Right atrium auricular region (tissue), 2 donors: Measurements from ENCODE around the gene WWOX. TPM values are rescaled to one million over a fixed set of nuclear protein-coding genes. Genes with fewer than 3 reads are reported as not detected.

ENCODE experiments used
- DNase-seq: peaks from one replicate; pipeline ENCODE4 v3.0.0-alpha.2; 2019; ENCODE audit warnings: low spot score
- H3K27ac ChIP-seq, 2 donors: fragments of 200-600 bp; sonication (generic); 1 replicate in 1 of 2; 2 replicates in 1 of 2; pipeline ENCODE4 v1.5.1; 2016 to 2019
- H3K27me3 ChIP-seq, 2 donors: fragments of 200-600 bp; sonication (generic); one replicate each; pipeline versions ENCODE4 v1.5.1 to v1.6.0; 2017 to 2019
- H3K36me3 ChIP-seq: fragments of 200-600 bp; sonication (generic); one replicate; pipeline ENCODE4 v1.5.1; 2016
- H3K4me1 ChIP-seq, 2 donors: fragments of 200-600 bp; sonication (generic); one replicate each; pipeline versions ENCODE4 v1.5.1 to v1.6.0; 2017 to 2019
- H3K4me3 ChIP-seq, 2 donors: fragments of 200-600 bp; sonication (generic); 1 replicate in 1 of 2; 2 replicates in 1 of 2; pipeline ENCODE4 v1.5.1; 2017 to 2019; ENCODE audit warnings: mild to moderate bottlenecking in 1 of 2, moderate library complexity in 1 of 2
- H3K9me3 ChIP-seq, 2 donors: fragments of 200-600 bp; sonication (generic); one replicate each; pipeline ENCODE4 v1.5.1; 2019
- CTCF ChIP-seq, 2 donors: fragments of 200-600 bp; sonication (generic); IDR thresholded peaks; one replicate each; pipeline ENCODE4 v1.5.1; 2019; ENCODE audit warnings: antibody characterized with exemption in 2 of 2
- total RNA-seq, 2 donors: library from RNA; depleted of rRNA; stranded (reverse); fragments of >200 nt; gene quantifications; one replicate each; pipeline ENCODE4 v1.1.0, GENCODE V29; 2016

The WWOX gene
- total RNA-seq, 2 donors from 2014 or later, result 14.8 to 20.8 TPM

GRCh38 chr16:78952630-78953029, 853.2 kb downstream of the WWOX start:
- TF ChIP-seq CTCF (IDR thresholded peaks at IDR 0.05), result no peak
- no peaks in the 10 kb centered on the region for H3K27me3 ChIP-seq
- no peaks in the 10 kb centered on the region for H3K4me1 ChIP-seq
- H3K9me3 ChIP-seq, result no peaks in the 10 kb centered on the region
- no peak overlapping the region for H3K27ac ChIP-seq
- no peak overlapping the region for H3K4me3 ChIP-seq
- no peaks in the 10 kb centered on the region for H3K36me3 ChIP-seq
- DNase-seq, result no peak

- no peak for TF ChIP-seq CTCF (IDR thresholded peaks at IDR 0.05)
- Histone ChIP-seq H3K27me3 (no peaks in the 10 kb centered on the region), H3K36me3 (no peaks in the 10 kb centered on the region), H3K4me1 (no peaks in the 10 kb centered on the region), H3K4me3 (no peak overlapping the region), H3K9me3 (no peaks in the 10 kb centered on the region), H3K27ac (no peak overlapping the region)
- DNase-seq, result no peak
These were observed 854.1 kb downstream of the WWOX start for GRCh38 chr16:78953526-78953925.

GRCh38 chr16:78955206-78955605, 855.8 kb downstream of the WWOX start:
- Histone ChIP-seq H3K27me3 (no peaks in the 10 kb centered on the region), H3K27ac (no peak overlapping the region), H3K4me3 (no peak overlapping the region), H3K36me3 (no peaks in the 10 kb centered on the region), H3K9me3 (no peaks in the 10 kb centered on the region), H3K4me1 (no peaks in the 10 kb centered on the region)
- TF ChIP-seq CTCF (IDR thresholded peaks at IDR 0.05), result no peak
- DNase-seq, result no peak

- Histone ChIP-seq H3K27ac (no peak overlapping the region), H3K36me3 (no peaks in the 10 kb centered on the region), H3K4me3 (no peak overlapping the region), H3K9me3 (no peaks in the 10 kb centered on the region), H3K4me1 (no peaks in the 10 kb centered on the region), H3K27me3 (no peaks in the 10 kb centered on the region)
- DNase-seq, result no peak
- TF ChIP-seq CTCF (IDR thresholded peaks at IDR 0.05), result no peak
These were observed 857.4 kb downstream of the WWOX start for GRCh38 chr16:78956859-78957258.

- Histone ChIP-seq H3K4me3 (no peak overlapping the region), H3K4me1 (no peaks in the 10 kb centered on the region), H3K27ac (no peak overlapping the region), H3K36me3 (no peaks in the 10 kb centered on the region), H3K27me3 (no peaks in the 10 kb centered on the region), H3K9me3 (no peaks in the 10 kb centered on the region)
- DNase-seq, result no peak
- no peak for TF ChIP-seq CTCF (IDR thresholded peaks at IDR 0.05)
These were observed 858.1 kb downstream of the WWOX start for GRCh38 chr16:78957317-78958100.

GRCh38 chr16:78961464-78961863, 862.0 kb downstream of the WWOX start:
- TF ChIP-seq CTCF (IDR thresholded peaks at IDR 0.05), result no peak
- Histone ChIP-seq H3K36me3 (no peaks in the 10 kb centered on the region), H3K27ac (no peak overlapping the region), H3K4me1 (no peaks in the 10 kb centered on the region), H3K4me3 (no peak overlapping the region), H3K9me3 (peaks cover 0 to 7% of the 10 kb centered on the region in 2 donors), H3K27me3 (no peaks in the 10 kb centered on the region)
- no peak for DNase-seq
